Islet precursor cell (in vitro differentiated cells): ENCODE data around the gene CNFN.

ENCODE experiments used
- DNase-seq: peaks from one replicate; pipeline ENCODE4 v3.0.0-alpha.2; 2018

Gene CNFN

GRCh38 chr19:42407816-42408175, 17.7 kb upstream of the CNFN start:
- no peak for DNase-seq

DNA sequence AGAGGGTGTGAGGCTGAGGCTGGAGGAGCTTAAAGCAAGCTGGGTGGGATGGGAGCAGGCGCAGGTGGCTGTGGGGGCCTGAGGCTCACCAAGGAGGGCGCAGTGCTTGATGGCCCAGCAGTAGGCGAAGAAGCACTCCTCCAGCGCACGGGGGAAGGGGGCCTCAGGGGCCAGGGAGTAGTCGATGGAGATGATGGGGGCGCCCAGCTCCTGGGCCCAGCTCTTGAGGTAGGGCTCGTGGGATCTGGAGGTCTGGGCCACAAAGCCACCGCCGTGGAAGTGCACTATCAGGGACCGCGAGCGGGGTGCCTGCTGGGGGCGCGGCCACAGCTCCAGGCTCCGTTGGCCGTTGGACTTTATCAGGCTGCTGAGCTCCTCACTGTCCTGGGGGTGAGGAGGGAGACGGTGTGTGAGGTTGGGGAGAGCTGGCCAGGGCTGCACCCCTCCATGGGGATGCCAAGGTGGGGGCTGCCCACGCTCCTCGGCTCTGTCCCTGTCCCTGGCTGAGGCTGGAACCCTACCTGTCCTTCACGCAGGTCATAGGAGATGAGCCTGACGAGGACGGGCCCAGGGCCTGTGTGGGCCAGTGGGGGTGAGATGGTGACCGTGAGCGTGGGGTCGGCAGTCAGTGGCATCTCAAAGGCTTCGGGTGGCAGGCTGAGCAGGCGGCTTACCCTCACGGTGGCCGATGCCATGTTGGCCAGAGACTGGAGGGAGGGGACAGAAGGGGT, 17.2 kb upstream of the CNFN start:
- DNase-seq, result no peak

DNA sequence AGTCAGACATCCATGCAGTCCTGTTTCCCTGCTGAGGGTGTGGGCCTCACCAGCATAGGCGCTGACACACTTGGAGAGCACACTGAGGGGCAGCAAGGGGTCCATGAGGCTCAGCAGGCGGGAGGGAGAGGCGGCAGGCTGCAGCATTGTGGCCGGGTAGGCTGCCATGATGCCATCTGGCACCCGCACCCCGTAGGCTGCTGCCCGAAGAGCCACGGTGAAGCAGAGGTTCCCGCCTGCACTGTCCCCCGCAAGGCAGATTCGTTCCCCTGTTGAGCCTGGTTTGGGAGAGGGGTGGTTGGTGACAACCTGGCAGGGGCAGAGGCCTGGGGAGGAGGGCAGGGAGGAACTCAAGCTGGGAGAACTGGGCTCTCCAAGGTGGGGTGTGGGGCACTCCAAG, 16.0 kb upstream of the CNFN start:
- DNase-seq, result no peak

DNA sequence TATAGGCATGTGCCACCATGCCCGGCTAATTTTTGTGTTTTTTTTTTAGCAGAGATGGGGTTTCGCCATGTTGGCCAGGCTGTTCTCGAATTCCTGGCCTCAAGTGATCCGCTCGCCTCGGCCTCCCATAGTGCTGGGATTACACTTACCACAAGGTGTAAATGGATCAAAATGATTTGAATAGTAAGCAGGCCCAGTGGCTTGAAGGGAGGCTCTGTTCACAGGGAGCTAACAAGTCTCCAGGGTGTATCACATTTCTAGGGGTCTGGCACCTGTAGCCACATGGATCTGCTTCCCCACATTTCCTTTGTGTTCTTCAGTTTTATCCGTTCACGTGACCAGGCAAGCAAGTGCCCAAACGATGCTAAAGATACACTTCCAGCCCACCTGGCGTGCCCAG, 13.5 kb upstream of the CNFN start:
- DNase-seq, result no peak

DNA sequence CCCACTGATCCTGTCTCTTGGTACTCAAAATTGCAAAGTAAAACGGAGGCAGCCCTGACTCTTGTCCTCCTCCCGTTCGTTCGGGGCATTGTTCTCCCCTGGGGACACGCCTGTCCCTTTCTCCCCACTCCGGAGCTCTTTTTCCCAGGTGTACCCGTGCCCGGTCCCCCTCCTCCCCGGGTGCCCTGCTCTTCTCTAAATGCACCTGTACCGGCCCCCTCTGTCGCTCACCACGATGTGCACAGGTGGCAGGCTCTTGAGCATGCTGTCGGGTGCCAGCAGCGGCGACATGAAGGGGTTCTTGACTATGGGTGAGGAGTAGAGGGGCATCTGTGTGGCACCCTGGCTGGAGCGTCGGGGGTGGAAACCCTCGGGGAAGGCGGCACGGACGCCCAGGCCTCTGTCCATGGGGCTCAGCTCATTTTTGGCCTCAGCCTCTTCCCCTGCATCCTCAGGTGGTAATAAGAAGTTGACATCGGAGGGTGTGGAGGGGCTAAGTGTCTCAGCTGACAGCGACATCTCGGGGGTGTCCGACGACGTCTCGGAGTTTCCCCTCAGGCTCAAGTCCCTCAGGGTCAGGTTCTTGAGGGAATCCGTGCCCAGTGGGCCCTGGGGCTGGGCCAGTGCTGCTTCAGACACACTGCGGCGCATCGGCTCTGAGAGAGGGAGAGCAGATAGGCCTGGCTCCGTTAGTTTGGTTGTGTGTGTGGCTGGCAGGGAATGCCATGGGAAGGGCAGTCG, 12.4 kb upstream of the CNFN start:
- DNase-seq, result no peak

- peak; percentile 89 for DNase-seq
Measured at GRCh38 chr19:42401365-42402303, 11.5 kb upstream of the CNFN start.

- no peak for DNase-seq
Measured at GRCh38 chr19:42400404-42400803, 10.3 kb upstream of the CNFN start.

DNA sequence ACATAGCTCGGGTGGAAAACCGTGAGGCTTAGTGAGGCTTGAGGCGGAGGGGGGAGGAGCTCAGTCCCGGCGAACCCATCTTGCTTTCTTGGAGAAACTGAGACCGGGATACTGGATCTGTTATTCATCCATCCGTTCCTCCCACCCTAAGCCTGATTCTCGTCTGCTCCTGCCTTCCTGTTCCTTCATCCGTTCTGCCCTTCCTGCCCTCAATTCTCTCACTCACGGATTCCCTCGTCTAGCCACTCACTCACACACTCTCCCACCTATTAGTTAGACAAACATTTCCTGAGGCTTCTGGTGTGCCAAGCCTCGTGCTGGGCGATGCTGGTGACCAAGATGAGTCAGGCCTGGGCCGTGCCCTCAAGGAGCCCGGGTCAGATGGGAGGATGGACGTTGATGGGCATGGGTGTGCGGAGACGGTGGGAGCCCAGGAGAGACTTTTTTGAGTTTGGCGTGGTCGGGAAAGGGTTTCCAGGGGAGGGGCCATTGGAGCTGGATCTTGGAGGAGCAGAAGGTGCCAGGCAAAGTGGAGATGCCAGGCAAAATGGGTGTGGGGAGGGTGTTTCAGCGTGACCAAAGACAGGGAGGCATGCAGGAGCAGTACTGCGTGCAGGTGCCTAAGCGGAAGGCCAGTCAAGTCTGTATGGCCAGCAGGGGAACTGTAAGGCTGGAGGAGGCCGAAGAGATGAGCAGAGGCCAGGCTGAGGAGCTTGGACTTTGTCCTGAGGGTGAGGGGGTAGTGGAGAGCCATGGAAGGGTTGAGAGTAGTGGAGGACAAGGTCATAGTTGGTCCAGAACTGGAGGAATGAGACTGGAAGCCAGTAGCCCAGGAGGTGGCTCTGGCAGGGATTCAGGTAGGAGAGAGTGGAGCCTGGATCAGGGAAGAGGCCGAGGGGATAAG, 7.4 kb upstream of the CNFN start:
- DNase-seq, result no peak

DNA sequence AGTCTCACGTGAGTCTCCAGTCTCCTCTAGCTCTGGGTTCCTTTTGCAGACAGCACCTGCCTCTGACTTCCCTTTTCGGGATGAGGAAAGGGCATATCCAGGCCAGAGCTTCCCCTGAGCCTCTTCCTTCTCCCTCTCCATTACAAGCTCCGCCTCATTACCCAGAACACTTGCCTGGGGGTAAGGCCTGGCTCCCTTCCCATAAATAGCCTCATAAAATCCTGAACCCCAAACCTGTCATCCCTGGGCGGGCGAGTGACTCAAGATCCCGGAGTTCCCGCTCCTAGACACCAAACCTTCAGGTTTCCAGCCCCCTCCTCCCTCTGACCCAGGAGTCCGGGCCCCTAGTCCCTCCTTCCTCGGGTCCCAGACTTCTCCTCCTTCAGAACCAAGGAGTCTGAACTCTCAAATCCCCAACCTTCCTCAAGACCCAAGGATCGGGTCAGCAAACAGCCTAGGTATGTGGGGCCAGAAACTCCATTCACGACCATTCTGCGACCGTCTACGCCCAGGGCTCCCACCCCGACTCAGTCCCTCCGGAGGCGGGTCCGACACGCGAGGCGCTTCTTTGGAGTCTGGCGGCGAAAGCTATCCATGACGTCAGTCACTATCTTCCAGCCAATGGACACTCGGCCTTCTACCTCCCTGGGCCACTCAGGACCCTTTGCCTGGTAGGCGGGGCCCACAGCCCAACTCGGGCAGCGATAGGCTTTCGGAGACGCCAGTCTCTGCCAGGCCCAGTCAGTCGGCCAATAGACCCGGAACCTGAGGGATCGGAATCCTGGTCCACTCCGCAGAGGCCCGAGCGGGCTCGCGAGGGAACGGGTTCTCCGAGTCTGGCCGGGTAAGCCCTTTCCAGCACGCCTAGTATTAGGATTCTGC, 6.5 kb upstream of the CNFN start:
- DNase-seq, result peak; percentile 100

DNA sequence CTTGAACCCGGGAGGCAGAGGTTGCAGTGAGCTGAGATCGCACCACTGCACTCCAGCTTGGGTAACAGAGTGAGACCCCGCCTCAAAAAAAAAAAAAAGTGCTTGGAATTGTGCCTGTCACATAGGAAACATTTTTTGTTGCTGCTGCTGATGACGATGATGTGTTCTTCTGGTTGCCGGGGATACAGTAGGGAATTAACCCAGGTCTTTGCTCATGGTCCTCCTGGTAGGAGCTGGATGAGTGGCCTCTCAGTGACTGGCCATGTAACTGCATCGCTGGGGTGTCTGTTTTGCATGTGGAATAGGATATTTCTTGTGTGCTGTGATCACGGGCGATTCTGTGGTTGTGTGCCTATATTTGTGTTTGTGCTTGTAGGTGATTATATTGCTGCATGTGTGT, 4.7 kb upstream of the CNFN start:
- no peak for DNase-seq

DNA sequence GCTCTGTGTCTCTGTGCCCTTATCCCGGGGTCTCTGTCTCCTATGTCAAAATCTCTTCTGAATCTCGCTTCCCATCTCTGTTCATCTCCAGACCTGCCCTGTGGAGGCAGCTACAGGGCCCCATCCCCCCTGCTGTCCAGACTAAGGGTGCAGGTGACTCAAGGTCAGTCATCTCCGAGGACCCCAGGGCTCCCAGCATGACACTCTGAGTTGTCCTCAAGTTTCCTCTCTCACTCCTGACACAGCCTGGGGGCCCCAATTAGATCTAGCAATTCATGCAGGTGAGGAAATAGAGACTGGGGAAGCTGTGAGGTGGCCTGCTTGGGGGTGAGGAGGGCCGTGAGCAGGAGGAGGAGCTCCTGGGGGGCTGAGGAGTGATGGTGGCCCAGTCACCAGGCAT, 2.1 kb upstream of the CNFN start:
- no peak for DNase-seq

- no peak for DNase-seq
Measured at GRCh38 chr19:42388851-42389489, 1.1 kb downstream of the CNFN start.

GRCh38 chr19:42386974-42387707, 3.0 kb downstream of the CNFN start:
- peak; percentile 94 for DNase-seq

- no peak for DNase-seq
Measured at GRCh38 chr19:42380155-42380554, 9.9 kb downstream of the CNFN start.

- no peak for DNase-seq
Measured at GRCh38 chr19:42378225-42379215, 11.6 kb downstream of the CNFN start.

DNA sequence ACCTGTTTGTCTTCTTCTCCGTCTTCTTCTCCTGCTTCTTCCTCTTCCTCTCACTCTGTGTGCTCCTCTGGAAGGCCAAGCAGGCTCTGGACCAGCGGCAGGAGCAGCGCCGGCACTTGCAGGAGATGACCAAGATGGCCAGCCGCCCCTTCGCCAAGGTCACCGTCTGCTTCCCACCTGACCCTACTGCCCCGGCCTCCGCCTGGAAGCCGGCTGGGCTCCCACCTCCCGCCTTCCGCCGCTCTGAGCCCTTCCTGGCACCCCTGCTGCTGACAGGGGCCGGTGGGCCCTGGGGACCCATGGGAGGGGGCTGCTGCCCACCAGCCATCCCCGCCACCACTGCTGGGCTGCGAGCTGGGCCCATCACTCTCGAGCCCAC, 13.9 kb downstream of the CNFN start:
- DNase-seq, result no peak

GRCh38 chr19:42375415-42376176, 14.5 kb downstream of the CNFN start:
- no peak for DNase-seq

GRCh38 chr19:42374826-42375376, 15.2 kb downstream of the CNFN start:
- no peak for DNase-seq
